Airway epithelial cell (primary cell): ENCODE data around the gene ELOVL1. TPM values are rescaled to one million over a fixed set of nuclear protein-coding genes. Genes with fewer than 3 reads are reported as not detected.

Experiments used
- total RNA-seq: library from RNA; depleted of rRNA; stranded (reverse); fragments of >200 nt; gene quantifications from 2 replicates; pipeline ENCODE4 v1.2.3, GENCODE V29; 2015

ELOVL1 gene
- 144 and 188 TPM in 2 replicates for total RNA-seq

DNA sequence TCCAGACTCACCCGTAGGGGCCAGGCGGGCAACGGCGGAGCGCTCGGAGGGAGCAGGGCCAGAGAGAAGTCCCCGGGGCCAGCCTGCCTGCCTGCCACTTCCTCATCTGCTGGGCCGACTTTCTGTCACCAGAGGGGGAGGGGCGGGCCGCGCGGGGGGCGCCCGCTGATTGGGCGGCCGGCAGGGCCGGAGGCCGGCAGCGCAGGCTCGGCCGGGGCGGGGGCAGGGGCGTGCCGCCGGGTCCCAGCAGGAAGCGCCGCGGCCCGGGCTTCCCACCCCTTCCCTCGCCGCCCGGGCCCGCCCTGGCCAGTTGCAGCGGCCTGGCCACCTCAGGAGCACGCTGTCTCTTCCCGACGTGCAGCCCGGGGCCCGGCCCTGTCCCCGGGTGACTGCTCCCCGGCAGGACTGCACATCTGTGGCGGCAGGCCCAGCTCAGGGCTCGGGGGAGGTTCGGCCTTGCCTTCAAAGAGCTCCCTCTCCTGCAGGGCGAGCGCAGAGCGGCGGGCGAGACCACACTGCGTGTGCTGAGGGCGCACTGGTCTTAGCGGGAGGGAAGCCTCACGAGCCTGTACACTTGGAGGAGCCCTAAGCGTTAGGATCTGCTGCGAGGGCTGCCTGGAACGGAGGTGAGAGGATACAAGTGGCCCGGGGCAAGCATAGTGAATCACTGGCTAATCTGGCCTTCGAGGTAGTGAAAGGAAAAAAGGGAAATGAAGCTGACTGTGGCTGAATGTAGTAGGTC, at the start of gene ELOVL1:
Gene ELOVL1 (minus strand): TSS at position 108 of the 742 bp plus-strand sequence. CDS start 2,402 bp downstream, outside the sequence.

DNA sequence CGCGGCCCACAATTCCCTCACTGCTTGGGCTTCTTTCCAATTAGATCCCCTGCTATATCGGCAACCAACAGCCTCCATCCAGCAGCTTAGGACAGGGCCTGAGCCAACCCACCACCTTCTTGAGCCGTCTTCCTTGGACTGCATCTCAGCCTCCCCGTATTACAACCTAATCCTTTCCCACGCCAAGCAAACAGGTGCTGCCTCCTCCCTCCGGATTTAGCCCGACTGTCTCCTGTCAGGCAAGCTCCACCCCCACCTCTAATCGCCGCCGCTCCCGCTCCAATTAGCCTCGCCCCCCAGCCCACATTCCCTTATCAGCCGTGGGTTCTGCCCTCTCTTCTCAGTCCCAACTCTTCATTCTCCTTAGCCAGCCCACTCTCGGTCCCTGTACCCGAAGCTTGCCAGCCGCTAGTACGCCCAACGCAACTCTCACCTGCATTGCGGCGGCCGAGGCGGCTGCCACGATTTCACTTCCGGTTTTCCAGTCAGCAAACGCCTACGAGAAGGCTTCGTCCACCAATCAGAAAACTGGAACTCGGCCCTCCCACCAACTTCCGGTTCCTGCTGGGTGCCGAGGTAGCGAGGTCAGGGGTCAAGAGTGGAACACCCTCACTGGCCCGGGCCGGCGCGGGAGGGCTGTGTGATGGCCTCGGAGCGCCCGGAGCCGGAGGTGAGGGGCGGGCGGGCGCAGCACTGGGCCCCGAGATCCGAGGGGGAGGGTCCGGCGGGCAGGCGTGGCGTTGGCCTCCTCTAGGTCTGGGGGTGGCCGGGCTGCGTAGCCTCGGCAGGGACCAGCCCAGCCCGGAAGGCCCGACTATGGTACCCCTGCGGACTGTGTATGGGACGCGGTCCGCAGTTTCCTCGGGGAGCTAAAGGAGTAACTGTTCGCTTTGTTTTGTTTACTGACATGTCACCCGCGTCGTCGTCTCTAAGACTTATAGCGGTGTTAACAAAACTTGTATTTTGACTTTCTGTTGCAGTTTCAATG, 21.8 kb upstream of the ELOVL1 start, which contains the start of the genes MED8 and SZT2:
Gene MED8 (minus strand): TSS at position 475 of the 988 bp plus-strand sequence. CDS start 36 bp downstream, at position 439.
Gene SZT2 (plus strand): TSS at position 574 of the 988 bp plus-strand sequence. CDS start 70 bp downstream, at position 644.

DNA sequence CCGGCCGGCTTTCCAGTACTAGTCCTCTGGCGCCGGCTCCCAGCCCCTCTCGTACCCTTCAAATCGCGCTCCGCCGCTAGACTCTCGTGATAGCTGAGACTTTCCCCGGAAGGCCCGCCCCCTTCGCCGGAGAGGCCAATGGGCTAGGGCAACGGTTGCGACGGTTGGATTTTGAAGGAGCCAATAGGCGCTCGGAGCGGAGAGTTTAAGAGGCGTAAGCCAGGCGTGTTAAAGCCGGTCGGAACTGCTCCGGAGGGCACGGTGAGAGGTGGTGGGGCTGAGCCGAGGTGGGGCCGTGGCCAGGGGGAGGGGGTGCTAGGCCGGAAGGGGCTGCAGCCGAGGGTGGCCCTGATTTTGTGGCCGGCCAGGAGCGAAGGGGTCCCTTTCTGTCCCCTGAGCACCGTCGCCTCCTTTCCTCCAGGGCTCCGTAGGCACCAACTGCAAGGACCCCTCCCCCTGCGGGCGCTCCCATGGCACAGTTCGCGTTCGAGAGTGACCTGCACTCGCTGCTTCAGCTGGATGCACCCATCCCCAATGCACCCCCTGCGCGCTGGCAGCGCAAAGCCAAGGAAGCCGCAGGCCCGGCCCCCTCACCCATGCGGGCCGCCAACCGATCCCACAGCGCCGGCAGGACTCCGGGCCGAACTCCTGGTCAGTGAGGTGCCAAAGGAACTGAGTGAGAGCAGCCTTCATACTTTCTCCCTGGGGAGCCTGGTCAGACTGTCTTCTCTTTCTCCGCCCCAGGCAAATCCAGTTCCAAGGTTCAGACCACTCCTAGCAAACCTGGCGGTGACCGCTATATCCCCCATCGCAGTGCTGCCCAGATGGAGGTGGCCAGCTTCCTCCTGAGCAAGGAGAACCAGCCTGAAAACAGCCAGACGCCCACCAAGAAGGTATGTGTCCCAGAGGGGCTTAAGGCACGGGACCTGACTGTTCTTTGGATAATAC, 8.8 kb downstream of the ELOVL1 start, which contains the start of gene CDC20:
Gene CDC20 (plus strand): TSS at position 236 of the 948 bp plus-strand sequence. CDS start 235 bp downstream, at position 471.

DNA sequence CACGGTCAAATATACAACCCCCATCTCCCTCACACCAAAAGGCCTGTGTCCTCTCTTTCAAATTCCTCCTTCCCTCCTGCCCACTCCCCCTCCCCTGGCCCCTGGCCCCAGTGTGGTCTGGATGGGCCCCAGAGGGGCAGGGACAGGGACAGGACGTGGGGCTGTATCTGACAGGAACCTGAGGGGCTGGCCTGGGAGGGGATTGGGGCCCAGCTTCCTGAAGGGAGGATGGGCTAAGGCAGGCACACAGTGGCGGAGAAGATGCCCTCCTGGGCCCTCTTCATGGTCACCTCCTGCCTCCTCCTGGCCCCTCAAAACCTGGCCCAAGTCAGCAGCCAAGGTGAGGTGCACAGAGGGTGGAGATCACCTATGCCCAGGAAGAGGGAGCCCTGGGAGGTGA, 30.2 kb downstream of the ELOVL1 start, which contains the start of gene MPL:
Gene MPL (plus strand): TSS at position 231 of the 400 bp plus-strand sequence. CDS start 31 bp downstream, at position 262.

Other genes with a start within 250 kb of the ELOVL1 start
- 145 and 162 TPM in 2 replicates for gene EBNA1BP2, start 195.7 kb downstream of the ELOVL1 start, total RNA-seq
- 0.14 TPM in 1 of 2 replicates, not detected in the other for gene CFAP57, start 195.7 kb downstream of the ELOVL1 start, total RNA-seq
- gene TMEM125, start 98.0 kb downstream of the ELOVL1 start, total RNA-seq = 8.4 and 11.8 TPM in 2 replicates
- 3.9 and 8.7 TPM in 2 replicates for gene C1orf210, start 82.4 kb downstream of the ELOVL1 start, total RNA-seq
- gene TIE1, start 67.0 kb downstream of the ELOVL1 start, total RNA-seq = not detected in 2 replicates
- gene MPL, start 30.2 kb downstream of the ELOVL1 start, total RNA-seq = not detected in 2 replicates
- gene CDC20, start 9.0 kb downstream of the ELOVL1 start, total RNA-seq = 152 and 191 TPM in 2 replicates
- 36.0 and 39.4 TPM in 2 replicates for gene MED8, start 21.8 kb upstream of the ELOVL1 start, total RNA-seq
- gene SZT2, start 21.9 kb upstream of the ELOVL1 start, total RNA-seq = 12.6 and 19.2 TPM in 2 replicates
- 51.7 and 60.2 TPM in 2 replicates for gene HYI, start 85.9 kb upstream of the ELOVL1 start, total RNA-seq
- 152 and 214 TPM in 2 replicates for gene PTPRF, start 162.9 kb upstream of the ELOVL1 start, total RNA-seq